Ishikawa (cell line): ENCODE data around the gene LRFN5.

Experiments
- EP300 ChIP-seq: IDR thresholded peaks from 2 replicates; pipeline ENCODE4 v1.6.1; 2012; ENCODE audit warnings: borderline replicate concordance
- FOXM1 ChIP-seq: IDR thresholded peaks from 2 replicates; pipeline ENCODE4 v1.6.1; 2012; ENCODE audit warnings: low read depth, borderline replicate concordance
- NFIC ChIP-seq: IDR thresholded peaks from 2 replicates; pipeline ENCODE4 v1.6.1; 2012
- TAF1 ChIP-seq: IDR thresholded peaks from 2 replicates; pipeline ENCODE4 v1.6.1; 2012; ENCODE audit warnings: low read depth, mild to moderate bottlenecking
- YY1 ChIP-seq: IDR thresholded peaks from 2 replicates; pipeline ENCODE4 v1.6.1; 2012; ENCODE audit warnings: low read depth
- ZBTB7A ChIP-seq: IDR thresholded peaks from 2 replicates; pipeline ENCODE4 v1.6.1; 2012; ENCODE audit warnings: low read depth
- TF ChIP-seq, protein P1 (sequence below): IDR thresholded peaks from 2 replicates; pipeline ENCODE4 v1.6.1; 2012
- TF ChIP-seq, protein P2 (sequence below): IDR thresholded peaks from 2 replicates; pipeline ENCODE4 v1.6.1; 2012; ENCODE audit warnings: low read depth, mild to moderate bottlenecking

DNA sequence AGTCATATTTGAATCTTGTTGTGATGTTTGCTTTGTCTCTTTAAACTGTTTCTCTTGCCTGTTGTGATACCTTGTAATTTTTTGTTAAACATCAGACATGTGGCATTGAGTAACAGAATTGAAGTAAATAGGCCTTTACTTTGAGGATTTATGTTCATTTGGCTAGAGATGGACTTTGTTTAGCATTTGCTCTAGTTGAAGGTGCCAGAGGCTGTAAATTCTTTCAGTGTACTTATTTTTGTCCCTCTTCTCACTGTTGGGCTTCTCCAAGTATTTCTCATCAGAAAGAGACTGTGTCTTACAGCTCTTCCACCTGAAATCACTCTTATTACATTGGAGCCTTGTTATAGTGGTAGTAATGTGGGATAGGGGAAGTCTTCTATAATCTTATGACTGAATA is 175.8 kb downstream of the LRFN5 start:
- TF ChIP-seq EP300 = no peak
- TF ChIP-seq YY1 = no peak
- TF ChIP-seq, protein P1, sequence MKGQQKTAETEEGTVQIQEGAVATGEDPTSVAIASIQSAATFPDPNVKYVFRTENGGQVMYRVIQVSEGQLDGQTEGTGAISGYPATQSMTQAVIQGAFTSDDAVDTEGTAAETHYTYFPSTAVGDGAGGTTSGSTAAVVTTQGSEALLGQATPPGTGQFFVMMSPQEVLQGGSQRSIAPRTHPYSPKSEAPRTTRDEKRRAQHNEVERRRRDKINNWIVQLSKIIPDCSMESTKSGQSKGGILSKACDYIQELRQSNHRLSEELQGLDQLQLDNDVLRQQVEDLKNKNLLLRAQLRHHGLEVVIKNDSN = no peak
- no peak for TF ChIP-seq FOXM1
- TF ChIP-seq TAF1 = no peak
- no peak for TF ChIP-seq NFIC
- TF ChIP-seq, protein P2, sequence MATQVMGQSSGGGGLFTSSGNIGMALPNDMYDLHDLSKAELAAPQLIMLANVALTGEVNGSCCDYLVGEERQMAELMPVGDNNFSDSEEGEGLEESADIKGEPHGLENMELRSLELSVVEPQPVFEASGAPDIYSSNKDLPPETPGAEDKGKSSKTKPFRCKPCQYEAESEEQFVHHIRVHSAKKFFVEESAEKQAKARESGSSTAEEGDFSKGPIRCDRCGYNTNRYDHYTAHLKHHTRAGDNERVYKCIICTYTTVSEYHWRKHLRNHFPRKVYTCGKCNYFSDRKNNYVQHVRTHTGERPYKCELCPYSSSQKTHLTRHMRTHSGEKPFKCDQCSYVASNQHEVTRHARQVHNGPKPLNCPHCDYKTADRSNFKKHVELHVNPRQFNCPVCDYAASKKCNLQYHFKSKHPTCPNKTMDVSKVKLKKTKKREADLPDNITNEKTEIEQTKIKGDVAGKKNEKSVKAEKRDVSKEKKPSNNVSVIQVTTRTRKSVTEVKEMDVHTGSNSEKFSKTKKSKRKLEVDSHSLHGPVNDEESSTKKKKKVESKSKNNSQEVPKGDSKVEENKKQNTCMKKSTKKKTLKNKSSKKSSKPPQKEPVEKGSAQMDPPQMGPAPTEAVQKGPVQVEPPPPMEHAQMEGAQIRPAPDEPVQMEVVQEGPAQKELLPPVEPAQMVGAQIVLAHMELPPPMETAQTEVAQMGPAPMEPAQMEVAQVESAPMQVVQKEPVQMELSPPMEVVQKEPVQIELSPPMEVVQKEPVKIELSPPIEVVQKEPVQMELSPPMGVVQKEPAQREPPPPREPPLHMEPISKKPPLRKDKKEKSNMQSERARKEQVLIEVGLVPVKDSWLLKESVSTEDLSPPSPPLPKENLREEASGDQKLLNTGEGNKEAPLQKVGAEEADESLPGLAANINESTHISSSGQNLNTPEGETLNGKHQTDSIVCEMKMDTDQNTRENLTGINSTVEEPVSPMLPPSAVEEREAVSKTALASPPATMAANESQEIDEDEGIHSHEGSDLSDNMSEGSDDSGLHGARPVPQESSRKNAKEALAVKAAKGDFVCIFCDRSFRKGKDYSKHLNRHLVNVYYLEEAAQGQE = no peak
- TF ChIP-seq ZBTB7A = no peak
